GM21786 (cell line): ENCODE data around the gene RPAP2.

Source experiments
- ATAC-seq: cut with Tn5 transposase; IDR thresholded peaks from one replicate; pipeline ENCODE4 v1.9.1; 2021; ENCODE audit not compliant: unreplicated experiment

The RPAP2 gene

DNA sequence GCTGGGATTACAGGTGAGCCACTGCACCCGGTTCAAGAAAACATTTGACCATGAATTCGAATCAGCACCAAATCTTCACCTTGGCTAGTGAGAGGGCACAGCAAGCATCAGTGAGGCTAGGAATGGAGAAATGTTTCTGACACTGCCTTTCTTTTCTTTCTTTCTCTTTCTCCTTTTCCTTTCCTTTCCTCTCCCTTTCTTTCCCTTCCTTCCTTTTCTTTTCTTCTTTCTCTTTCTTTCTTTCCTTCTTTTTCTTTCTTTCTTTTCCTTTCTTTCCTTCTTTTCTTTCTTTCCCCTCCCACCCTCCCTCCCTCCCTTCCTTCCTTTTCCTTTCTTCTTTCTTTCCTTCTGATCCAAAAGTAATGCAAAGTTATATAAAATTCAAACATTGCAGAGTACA lies 147.0 kb downstream of the RPAP2 start:
- ATAC-seq = no peak

GRCh38 chr1:92446546-92446945 lies 147.7 kb downstream of the RPAP2 start:
- no peak for ATAC-seq

DNA sequence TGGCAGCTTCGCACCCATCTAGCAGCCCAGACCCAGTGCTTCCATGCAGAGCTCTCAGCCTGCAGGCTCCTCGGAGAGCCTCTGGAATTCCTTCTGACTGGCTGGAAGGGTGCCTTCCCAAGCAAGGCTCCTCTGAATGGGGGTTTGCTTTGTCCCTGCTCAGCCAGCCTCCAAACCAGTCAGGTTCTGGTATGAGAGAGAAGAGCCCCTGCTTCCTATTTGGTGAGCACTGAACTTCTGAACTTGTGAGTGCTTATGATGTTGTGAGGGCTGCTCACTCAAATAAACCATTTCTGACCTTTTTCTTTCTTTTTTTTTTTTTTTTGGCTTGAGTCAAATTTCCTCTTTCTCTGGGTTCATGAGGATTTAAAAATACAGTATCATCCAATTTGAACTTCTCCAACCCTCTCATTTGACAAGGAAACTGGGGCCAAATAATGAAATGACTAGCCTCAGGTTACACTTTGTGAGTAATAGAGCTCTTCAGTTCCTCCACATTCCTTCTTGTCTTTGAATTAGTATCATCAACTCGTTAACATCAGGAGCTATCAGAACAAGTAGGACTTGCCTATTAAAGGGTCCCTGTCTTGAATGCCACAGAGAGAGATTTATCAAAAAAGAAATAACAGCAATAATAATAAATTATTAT lies 148.3 kb downstream of the RPAP2 start:
- ATAC-seq = no peak

- ATAC-seq = no peak
Observed at GRCh38 chr1:92447976-92448375, 149.1 kb downstream of the RPAP2 start.
